NCI-H524 treated with DMSO at 0.1 percent for 48 hours (cell line): Measurements from ENCODE around the gene LAMB2.
A peak's percentile ranks its signal among the peaks of the same experiment; 100 is the strongest.

Experiments used
- DNase-seq: peaks from one replicate; lab custom pipeline; 2025; lab: John Stamatoyannopoulos, UW

LAMB2 gene

GRCh38 chr3:49161808-49162530, 29.1 kb upstream of the LAMB2 start:
- DNase-seq = no peak

DNA sequence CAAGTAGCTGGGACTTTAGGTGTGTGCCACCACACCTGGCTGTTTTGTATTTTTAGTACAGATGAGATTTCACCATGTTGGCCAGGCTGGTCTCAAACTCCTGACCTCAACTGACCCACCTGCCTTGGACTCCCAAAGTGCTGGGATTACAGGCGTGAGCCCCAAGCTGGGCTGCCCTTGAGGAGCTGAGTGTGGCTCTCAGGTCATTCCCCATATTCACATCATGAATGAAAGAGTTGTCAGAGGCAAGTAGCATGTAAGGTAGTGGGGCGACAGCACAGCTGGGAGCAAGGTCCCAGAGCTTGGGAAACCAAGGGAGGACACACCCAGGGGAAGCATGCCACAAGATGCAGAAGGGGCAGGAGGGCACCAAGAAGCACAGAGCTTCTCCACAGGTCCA, 28.3 kb upstream of the LAMB2 start:
- no peak for DNase-seq

- DNase-seq = no peak
These were observed 25.9 kb upstream of the LAMB2 start for GRCh38 chr3:49158792-49159191.

GRCh38 chr3:49158103-49158709, 25.4 kb upstream of the LAMB2 start:
- DNase-seq = no peak

GRCh38 chr3:49157289-49157688, 24.4 kb upstream of the LAMB2 start:
- no peak for DNase-seq

DNA sequence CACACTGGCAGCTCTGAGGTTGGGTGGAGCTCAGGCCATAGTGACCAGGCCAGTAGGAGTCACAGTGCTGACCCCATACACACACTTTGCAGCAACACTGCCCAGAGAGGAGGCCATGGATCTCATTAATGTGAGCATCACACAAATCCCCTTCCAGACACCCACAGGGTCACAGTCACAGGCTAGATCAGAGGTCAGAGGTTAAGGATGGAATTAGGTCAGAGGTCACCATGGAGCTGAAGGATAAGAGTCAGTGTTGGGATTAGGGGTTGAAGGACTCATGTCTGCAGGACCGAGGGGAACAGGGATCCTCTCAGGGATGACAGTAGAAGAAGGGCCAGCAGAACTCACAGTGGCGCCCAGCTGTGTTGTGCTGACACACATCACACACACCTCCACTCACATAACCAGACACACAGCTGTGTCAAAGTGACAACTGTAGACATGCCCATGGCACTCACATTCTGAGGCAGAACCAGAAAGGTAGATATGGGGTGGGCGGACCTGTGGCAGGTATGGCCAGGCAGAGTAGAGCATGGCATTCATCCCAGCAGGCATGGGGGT, 20.6 kb upstream of the LAMB2 start:
- DNase-seq = no peak

GRCh38 chr3:49151610-49152009, 18.8 kb upstream of the LAMB2 start:
- no peak for DNase-seq

DNA sequence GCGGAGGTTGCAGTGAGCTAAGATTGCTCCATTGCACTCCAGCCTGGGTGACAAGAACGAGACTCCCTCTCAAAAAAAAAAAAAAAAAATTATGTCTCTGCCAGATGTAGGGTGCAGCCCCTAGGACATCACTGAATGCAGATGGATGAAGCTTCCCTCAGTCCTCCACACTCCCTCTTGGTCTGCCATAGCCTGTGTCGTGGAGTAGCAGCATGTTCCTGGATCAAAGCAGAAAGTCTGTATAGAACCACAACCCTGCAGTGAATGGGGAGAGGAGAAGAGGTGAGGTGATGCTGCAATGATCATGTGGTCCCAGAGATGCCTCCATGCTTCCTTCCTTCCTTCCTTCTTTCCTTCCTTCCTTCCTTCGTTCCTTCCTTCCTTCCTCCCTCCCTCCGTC, 15.3 kb upstream of the LAMB2 start:
- no peak for DNase-seq

DNA sequence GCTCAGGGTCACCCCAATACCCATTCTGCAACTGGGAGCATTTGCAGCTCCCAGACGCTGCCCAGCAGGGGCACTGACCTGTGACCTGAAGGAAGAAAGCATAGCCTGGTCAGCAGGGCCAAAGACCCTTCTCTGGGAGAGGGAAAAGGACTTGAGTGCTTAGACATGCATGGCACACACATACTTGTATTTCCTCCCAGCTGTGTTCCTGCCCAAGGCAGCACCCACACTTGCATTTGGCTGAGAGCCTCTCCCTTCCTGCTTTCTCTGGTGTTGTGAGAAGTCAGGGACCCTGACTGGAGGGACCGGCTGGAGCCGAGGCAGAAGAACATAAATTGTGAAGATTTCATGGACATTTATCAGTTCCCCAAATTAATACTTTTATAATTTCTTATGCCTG, 7.2 kb upstream of the LAMB2 start:
- no peak for DNase-seq

DNA sequence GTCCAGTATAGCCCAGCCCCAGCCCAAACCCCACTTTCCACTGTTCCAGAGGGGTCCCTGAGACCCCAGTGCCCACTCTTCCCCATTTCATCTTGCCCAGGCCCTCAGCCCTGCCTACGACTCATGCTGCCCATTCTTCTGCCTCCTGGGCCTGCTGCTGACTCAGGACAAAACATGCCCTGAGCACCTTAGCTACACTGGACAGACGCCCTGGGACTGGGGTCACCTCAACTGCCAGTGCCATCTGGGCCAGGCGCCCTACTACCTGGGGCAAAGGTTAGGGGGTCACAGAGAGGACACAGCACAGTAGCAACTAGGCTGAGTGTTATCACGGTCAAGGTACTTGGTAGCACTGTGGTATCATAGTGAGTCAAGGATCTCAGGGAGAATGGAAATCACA, 2.6 kb upstream of the LAMB2 start:
- no peak for DNase-seq

GRCh38 chr3:49134471-49135265, 1.8 kb upstream of the LAMB2 start:
- DNase-seq = no peak

DNA sequence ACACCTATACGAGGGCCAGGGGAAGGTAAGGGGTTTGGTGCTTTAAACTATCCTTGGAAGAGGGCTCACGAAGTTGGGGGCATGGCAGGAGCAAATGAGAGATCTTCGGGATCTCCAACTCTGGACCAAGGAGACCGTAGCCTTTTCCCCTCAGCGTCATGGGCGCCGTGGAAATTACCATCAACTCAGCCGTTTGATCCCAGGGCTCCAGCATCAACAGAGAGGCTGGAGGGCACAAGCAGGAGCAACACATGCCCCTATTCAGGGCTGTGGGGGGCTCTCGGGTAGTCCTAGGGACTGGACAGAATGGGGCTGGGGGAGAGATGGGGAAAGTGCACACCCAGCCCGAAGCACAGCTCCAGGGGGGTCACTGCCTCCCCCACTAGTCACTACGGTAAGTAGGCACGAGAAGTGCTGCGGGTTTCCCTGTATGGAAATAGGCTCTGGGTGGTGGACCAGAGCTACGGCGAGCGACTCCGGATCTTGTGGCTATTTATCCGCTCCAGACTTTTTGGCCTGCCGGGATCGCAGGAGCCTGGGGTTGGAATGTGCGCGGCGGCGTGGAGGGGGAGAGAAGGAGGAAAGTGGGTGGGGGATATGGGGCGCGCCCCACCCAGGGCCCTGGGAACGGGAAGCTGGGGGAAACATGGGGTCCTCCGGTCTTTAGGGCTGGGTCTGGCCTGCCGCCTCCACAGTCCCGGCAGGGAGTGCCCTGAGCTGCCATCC, 539 bp upstream of the LAMB2 start:
- DNase-seq = peak; percentile 5

- DNase-seq = no peak
These were observed 795 bp downstream of the LAMB2 start for GRCh38 chr3:49132073-49132436.

DNA sequence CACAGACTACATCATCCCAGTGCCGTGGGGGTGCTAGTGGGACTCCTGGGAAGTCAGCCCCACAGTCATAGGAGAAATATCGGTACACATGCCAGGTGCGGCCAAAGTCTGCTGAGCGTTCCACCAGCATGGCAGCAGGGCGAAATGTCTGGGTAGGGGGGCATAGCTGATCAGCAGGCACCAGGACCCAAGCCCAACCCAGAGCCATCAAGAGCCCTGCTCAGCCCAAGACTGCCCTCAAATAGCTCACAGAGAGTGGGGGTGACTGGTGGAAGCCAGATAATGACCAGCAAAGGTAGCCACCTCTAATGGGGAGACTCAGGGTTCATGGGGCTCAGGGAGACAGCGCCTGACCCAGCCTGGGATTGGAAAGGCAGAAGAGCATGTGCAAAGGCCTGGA, 1.3 kb downstream of the LAMB2 start:
- no peak for DNase-seq

- DNase-seq = no peak
These were observed 1.8 kb downstream of the LAMB2 start for GRCh38 chr3:49131040-49131439.

DNA sequence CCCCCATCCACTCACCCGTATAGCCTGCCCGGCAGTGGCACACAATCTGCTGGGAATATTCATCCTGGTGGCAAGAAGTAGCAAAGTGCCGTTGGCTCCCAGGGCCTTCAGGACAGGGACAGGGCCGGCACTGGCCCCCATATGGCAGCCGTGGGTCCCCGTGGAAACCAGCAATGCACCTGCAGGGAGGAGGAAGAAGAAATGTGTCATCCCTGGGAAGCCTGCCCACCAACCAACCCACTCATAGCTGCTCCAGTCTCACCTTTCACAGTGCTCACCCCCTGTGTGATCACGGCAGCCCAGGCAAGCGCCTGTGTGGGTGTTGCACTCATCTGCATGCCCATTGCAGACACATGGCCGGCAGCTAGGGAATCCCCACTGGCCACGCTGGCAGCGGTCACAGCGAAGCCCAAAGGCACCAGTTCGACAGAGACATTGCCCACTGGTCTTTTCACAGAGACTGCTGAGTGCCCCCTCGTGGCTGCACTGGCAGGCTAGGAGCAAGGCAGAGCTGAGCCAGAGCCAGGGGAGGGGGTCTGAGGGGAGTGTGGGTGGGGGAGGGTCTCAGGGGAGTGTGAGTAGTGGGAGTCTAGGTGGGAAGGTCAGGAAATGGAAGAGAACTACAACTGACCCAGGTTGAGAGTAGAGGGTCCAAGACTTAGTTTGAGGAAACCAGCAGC, 7.7 kb downstream of the LAMB2 start:
- no peak for DNase-seq

DNA sequence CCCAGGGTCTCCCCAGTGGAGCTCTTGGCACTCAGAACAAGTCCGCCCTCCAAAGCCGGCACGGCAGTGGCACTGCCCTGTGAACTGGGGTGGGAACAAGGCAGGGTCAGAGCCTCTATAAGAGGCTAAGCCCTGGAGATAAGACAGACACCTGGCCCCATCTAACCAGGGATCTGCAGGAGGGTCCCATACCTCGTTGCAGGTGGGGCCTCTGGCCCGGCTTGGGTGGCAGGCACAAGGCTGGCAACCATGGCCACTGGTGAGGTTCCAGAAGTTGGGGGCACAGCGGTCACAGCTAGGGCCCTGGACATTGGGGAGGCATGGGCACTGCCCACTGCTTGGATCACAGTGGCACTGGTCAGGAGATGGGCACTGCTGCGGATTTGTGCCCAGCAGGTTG, 8.6 kb downstream of the LAMB2 start:
- no peak for DNase-seq

GRCh38 chr3:49123687-49124086, 9.2 kb downstream of the LAMB2 start:
- DNase-seq = no peak

- DNase-seq = no peak
These were observed 9.8 kb downstream of the LAMB2 start for GRCh38 chr3:49122886-49123545.

DNA sequence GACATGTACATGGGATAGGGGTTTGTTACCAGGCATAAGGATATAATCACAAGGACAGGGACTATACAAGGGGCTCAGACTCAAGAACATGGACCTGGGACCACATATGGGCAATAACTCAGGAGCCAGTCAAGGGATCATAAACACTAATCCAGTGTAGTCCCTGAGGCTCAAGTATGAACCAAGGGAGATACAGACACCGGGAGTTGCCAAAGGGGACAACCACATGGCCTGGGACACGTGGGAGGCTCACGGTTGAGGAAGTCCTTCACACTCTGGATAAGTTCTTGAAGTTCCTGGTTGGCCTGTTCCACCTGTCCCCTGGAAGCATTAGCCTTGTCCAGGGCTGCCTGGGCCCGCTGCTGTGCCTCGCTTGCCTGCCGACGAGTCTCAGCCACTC, 10.4 kb downstream of the LAMB2 start:
- DNase-seq = no peak

GRCh38 chr3:49122022-49122421, 10.8 kb downstream of the LAMB2 start:
- no peak for DNase-seq
